ENCODE measurements around the gene AURKA.

AURKA gene

DNA sequence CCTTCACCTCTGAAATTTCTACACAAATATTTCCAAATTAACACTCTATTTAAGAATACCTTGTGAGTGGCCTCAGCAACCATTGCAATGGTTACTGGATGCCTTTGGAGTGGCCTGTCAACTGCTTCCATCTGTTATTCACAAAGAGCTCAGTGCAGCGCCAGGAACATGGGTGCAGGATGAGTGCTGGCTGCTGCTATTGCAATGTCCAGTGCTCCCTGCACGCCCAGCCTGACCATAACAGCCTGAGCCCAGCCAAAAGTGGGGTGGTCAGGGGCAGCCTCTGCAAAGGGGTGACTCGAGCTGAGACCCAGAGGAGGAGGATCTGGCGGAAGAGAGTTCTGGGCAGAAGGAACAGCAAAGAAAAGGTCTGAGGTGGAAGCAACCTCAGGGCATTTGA is 38.4 kb upstream of the AURKA start:
- Histone ChIP-seq H3K4me3 (ENCODE audit: low read depth in 1 of 2, low read length in 2 of 2) (no peak overlapping the region), H3K9me3 (ENCODE audit: insufficient read depth, low read length, severe bottlenecking) (no peaks in the 10 kb centered on the region), H3K4me1 (ENCODE audit: insufficient read depth, low read length) (peaks cover 7% of the 10 kb centered on the region), H4K20me1 (ENCODE audit: insufficient read depth, low read length) (no peaks in the 10 kb centered on the region), H2AFZ (ENCODE audit: low read depth, low read length) (peak overlapping the region; percentile 11; the same call in 1 of the 2 replicates), H3K27ac (ENCODE audit: low read length) (no peak overlapping the region), H3K36me3 (ENCODE audit: insufficient read depth, low read length) (no peaks in the 10 kb centered on the region), H3K4me2 (ENCODE audit: insufficient read depth, low read length) (no peak overlapping the region), H3K27me3 (ENCODE audit: insufficient read depth, low read length, poor library complexity) (no peaks in the 10 kb centered on the region), H3K9ac (ENCODE audit: low read depth, low read length) (no peak overlapping the region), H3K79me2 (ENCODE audit: insufficient read depth, low read length) (no peaks in the 10 kb centered on the region)
- ATAC-seq (ENCODE audit: insufficient read depth, low read depth) = no peak
- TF ChIP-seq EZH2 (IDR thresholded peaks at IDR 0.05; ENCODE audit: borderline replicate concordance, low read depth, low read length, severe bottlenecking) = no peak
- TF ChIP-seq, protein P1, sequence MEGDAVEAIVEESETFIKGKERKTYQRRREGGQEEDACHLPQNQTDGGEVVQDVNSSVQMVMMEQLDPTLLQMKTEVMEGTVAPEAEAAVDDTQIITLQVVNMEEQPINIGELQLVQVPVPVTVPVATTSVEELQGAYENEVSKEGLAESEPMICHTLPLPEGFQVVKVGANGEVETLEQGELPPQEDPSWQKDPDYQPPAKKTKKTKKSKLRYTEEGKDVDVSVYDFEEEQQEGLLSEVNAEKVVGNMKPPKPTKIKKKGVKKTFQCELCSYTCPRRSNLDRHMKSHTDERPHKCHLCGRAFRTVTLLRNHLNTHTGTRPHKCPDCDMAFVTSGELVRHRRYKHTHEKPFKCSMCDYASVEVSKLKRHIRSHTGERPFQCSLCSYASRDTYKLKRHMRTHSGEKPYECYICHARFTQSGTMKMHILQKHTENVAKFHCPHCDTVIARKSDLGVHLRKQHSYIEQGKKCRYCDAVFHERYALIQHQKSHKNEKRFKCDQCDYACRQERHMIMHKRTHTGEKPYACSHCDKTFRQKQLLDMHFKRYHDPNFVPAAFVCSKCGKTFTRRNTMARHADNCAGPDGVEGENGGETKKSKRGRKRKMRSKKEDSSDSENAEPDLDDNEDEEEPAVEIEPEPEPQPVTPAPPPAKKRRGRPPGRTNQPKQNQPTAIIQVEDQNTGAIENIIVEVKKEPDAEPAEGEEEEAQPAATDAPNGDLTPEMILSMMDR (IDR thresholded peaks at IDR 0.05; ENCODE audit: borderline replicate concordance, extremely low read depth, low read length, poor library complexity, severe bottlenecking) = no peak
- DNase-seq = no peak

GRCh38 chr20:56429941-56430340 is 37.9 kb upstream of the AURKA start:
- H3K4me1 ChIP-seq (ENCODE audit: insufficient read depth, low read length) = peaks cover 7% of the 10 kb centered on the region
- H3K4me3 ChIP-seq (ENCODE audit: low read depth in 1 of 2, low read length in 2 of 2) = no peak overlapping the region
- H3K4me2 ChIP-seq (ENCODE audit: insufficient read depth, low read length) = no peak overlapping the region
- no peak for ATAC-seq (ENCODE audit: insufficient read depth, low read depth)
- H3K79me2 ChIP-seq (ENCODE audit: insufficient read depth, low read length) = no peaks in the 10 kb centered on the region
- no peaks in the 10 kb centered on the region for H4K20me1 ChIP-seq (ENCODE audit: insufficient read depth, low read length)
- no peak for TF ChIP-seq EZH2 (IDR thresholded peaks at IDR 0.05; ENCODE audit: borderline replicate concordance, low read depth, low read length, severe bottlenecking)
- TF ChIP-seq, protein P1 (IDR thresholded peaks at IDR 0.05; ENCODE audit: borderline replicate concordance, extremely low read depth, low read length, poor library complexity, severe bottlenecking) = no peak
- no peaks in the 10 kb centered on the region for H3K27me3 ChIP-seq (ENCODE audit: insufficient read depth, low read length, poor library complexity)
- H3K36me3 ChIP-seq (ENCODE audit: insufficient read depth, low read length) = no peaks in the 10 kb centered on the region
- H2AFZ ChIP-seq (ENCODE audit: low read depth, low read length) = peak overlapping the region; percentile 62; the same call in 1 of the 2 replicates
- H3K27ac ChIP-seq (ENCODE audit: low read length) = no peak overlapping the region
- no peak for DNase-seq
- no peak overlapping the region for H3K9ac ChIP-seq (ENCODE audit: low read depth, low read length)
- no peaks in the 10 kb centered on the region for H3K9me3 ChIP-seq (ENCODE audit: insufficient read depth, low read length, severe bottlenecking)

DNA sequence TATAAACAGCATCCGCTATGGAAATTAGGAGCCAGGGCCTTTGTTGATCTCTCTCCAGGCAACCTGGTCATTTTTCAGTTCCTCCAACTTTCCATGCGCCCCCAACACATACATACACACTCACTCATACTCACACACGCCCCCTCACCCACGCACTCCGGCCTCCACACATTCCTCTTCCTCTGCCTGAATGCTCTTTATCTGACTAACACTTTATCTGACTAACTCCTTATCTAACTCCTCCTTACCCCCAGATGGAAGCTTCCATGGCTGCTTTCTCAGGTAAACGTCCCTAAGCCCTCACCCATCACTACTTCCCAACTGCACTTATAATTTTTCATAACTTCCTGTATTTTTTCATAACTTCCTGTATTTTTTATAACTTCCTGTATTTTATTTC is 37.5 kb upstream of the AURKA start:
- Histone ChIP-seq H3K4me2 (ENCODE audit: insufficient read depth, low read length) (no peak overlapping the region), H3K4me3 (ENCODE audit: low read depth in 1 of 2, low read length in 2 of 2) (no peak overlapping the region), H3K79me2 (ENCODE audit: insufficient read depth, low read length) (no peaks in the 10 kb centered on the region), H3K27me3 (ENCODE audit: insufficient read depth, low read length, poor library complexity) (no peaks in the 10 kb centered on the region), H3K4me1 (ENCODE audit: insufficient read depth, low read length) (peaks cover 7% of the 10 kb centered on the region), H3K36me3 (ENCODE audit: insufficient read depth, low read length) (no peaks in the 10 kb centered on the region), H3K9ac (ENCODE audit: low read depth, low read length) (no peak overlapping the region), H3K9me3 (ENCODE audit: insufficient read depth, low read length, severe bottlenecking) (no peaks in the 10 kb centered on the region), H2AFZ (ENCODE audit: low read depth, low read length) (peak overlapping the region; percentile 62), H3K27ac (ENCODE audit: low read length) (no peak overlapping the region), H4K20me1 (ENCODE audit: insufficient read depth, low read length) (no peaks in the 10 kb centered on the region)
- DNase-seq (no peak), ATAC-seq (ENCODE audit: insufficient read depth, low read depth) (no peak)
- TF ChIP-seq EZH2 (IDR thresholded peaks at IDR 0.05; ENCODE audit: borderline replicate concordance, low read depth, low read length, severe bottlenecking) = no peak
- TF ChIP-seq, protein P1 (IDR thresholded peaks at IDR 0.05; ENCODE audit: borderline replicate concordance, extremely low read depth, low read length, poor library complexity, severe bottlenecking) = no peak

DNA sequence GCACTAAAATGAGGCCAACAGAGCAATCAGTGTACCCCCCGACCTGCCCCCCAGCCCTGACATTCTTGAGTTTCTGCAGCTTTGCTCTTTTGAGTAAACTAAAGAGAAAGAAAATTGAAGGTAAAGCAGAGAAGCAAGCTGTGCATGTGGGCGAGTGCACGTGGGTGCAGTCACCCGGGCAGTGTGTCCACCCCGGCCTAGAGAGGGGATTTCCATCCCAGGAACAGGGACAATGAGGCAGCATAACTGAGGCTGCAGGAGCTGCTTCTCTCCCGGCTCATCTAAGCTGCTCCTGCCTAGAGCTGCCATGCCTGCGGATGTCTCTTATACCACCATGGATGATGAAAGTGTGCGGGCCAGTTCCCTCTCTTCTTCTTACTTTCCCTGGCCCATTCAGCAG is 36.9 kb upstream of the AURKA start:
- Histone ChIP-seq H3K9ac (ENCODE audit: low read depth, low read length) (no peak overlapping the region), H3K27me3 (ENCODE audit: insufficient read depth, low read length, poor library complexity) (no peaks in the 10 kb centered on the region), H3K36me3 (ENCODE audit: insufficient read depth, low read length) (no peaks in the 10 kb centered on the region), H3K27ac (ENCODE audit: low read length) (no peak overlapping the region), H2AFZ (ENCODE audit: low read depth, low read length) (peak overlapping the region; percentile 28; the same call in 1 of the 2 replicates), H3K79me2 (ENCODE audit: insufficient read depth, low read length) (no peaks in the 10 kb centered on the region), H4K20me1 (ENCODE audit: insufficient read depth, low read length) (no peaks in the 10 kb centered on the region), H3K4me3 (ENCODE audit: low read depth in 1 of 2, low read length in 2 of 2) (no peak overlapping the region), H3K4me1 (ENCODE audit: insufficient read depth, low read length) (peaks cover 7% of the 10 kb centered on the region), H3K4me2 (ENCODE audit: insufficient read depth, low read length) (no peak overlapping the region), H3K9me3 (ENCODE audit: insufficient read depth, low read length, severe bottlenecking) (no peaks in the 10 kb centered on the region)
- DNase-seq = no peak
- ATAC-seq (ENCODE audit: insufficient read depth, low read depth) = no peak
- TF ChIP-seq, protein P1 (IDR thresholded peaks at IDR 0.05; ENCODE audit: borderline replicate concordance, extremely low read depth, low read length, poor library complexity, severe bottlenecking) = no peak
- no peak for TF ChIP-seq EZH2 (IDR thresholded peaks at IDR 0.05; ENCODE audit: borderline replicate concordance, low read depth, low read length, severe bottlenecking)

Data from DND-41 (cell line).